HEK293T (cell line): ENCODE data around the gene ANKRD60.

Experiments used
- BHLHE40 ChIP-seq: fragments of 450-650 bp; IDR thresholded peaks from 2 replicates; pipeline ENCODE4 v1.6.1; 2016; ENCODE audit warnings: mild to moderate bottlenecking, moderate library complexity, borderline replicate concordance
- CTBP1 ChIP-seq: fragments of 450-650 bp; IDR thresholded peaks from 2 replicates; pipeline ENCODE4 v1.6.1; 2016; ENCODE audit warnings: borderline replicate concordance
- ELF4 ChIP-seq: fragments of 450-650 bp; IDR thresholded peaks from 2 replicates; pipeline ENCODE4 v1.6.1; 2017; ENCODE audit warnings: antibody characterized with exemption
- SP1 ChIP-seq: fragments of 450-650 bp; IDR thresholded peaks from 2 replicates; pipeline ENCODE4 v1.6.1; 2017

GRCh38 chr20:58216334-58216733, 12.1 kb downstream of the ANKRD60 start:
- TF ChIP-seq SP1 (no peak), ELF4 (no peak), CTBP1 (no peak), BHLHE40 (no peak)
